Activated CD8-positive, alpha-beta T cell treated with anti-CD3 and anti-CD28 coated beads for 36 hours (primary cell): ENCODE data around the gene ATRN. TPM values are rescaled to one million over a fixed set of nuclear protein-coding genes. Genes with fewer than 3 reads are reported as not detected.

ENCODE experiments used
- ATAC-seq: fragments of 200-7000 bp; cut with Tn5 transposase; one replicate; pipeline ENCODE4 v1.10.0; 2021; ENCODE audit warnings: mild to moderate bottlenecking, moderate library complexity
- CTCF ChIA-PET: fragments of 350-600 bp; sonication (Branson Sonifier 250); formaldehyde crosslinking; loops from one replicate; lab custom pipeline; 2021; ENCODE audit warnings: antibody characterized with exemption; lab: Charles Lee
- POLR2A ChIA-PET: fragments of 350-600 bp; sonication (Branson Sonifier 250); formaldehyde crosslinking; loops from one replicate; lab custom pipeline; 2021; ENCODE audit warnings: antibody characterized with exemption; lab: Charles Lee
- DNase-seq: peaks from one replicate; pipeline ENCODE4 v3.0.0-alpha.2; 2020
- H3K27ac Mint-ChIP-seq: one replicate; pipeline ENCODE4 v1.8.0; 2021; ENCODE audit warnings: mild to moderate bottlenecking, mixed read lengths
- H3K27me3 Mint-ChIP-seq: one replicate; pipeline ENCODE4 v1.8.0; 2021; ENCODE audit warnings: mixed read lengths
- H3K36me3 Mint-ChIP-seq: one replicate; pipeline ENCODE4 v1.8.0; 2021; ENCODE audit warnings: low read depth, mixed read lengths
- H3K4me1 Mint-ChIP-seq: one replicate; pipeline ENCODE4 v1.8.0; 2021; ENCODE audit warnings: low read depth, mixed read lengths
- H3K4me3 Mint-ChIP-seq: one replicate; pipeline ENCODE4 v1.8.0; 2021; ENCODE audit warnings: mild to moderate bottlenecking, moderate library complexity, mixed read lengths
- H3K9me3 Mint-ChIP-seq: one replicate; pipeline ENCODE4 v1.8.0; 2021; ENCODE audit warnings: mixed read lengths
- intact Hi-C: fragments of 100-400 bp; cut with micrococcal nuclease; formaldehyde crosslinking; loops from one replicate; pipeline ENCODE4 v1.10.0; 2022
- total RNA-seq, 2 experiments: library from RNA; stranded (reverse); gene quantifications; one replicate each; pipeline ENCODE4 v1.2.3, GENCODE V29; 2021
- TF ChIP-seq, protein P1 (sequence below): fragments of 200-600 bp; IDR thresholded peaks from one replicate; pipeline ENCODE4 v1.8.0; 2022; ENCODE audit warnings: antibody characterized with exemption, mild to moderate bottlenecking

Gene ATRN
- total RNA-seq, 2 experiments from 2014 or later: 8.2 to 8.6 TPM

DNA sequence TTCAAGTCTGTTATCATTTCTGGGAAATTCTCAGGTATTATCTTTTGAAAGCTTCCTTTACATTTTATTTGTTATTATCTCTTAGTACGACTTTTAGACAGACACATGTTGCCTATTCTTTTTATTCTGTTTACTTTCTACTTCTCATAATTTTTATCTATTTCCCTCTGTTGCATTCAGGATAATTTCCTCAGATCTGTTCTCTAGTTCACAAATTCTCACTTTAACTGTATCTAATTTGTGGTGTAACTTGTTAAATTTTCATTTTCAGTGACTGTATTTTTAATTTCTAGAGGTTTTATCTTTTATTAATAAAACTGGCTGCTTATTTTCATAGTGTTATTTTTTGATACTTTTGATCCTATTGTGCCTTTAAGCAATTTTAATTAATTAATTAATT, 16.0 kb downstream of the ATRN start:
- CTCF ChIA-PET: no interaction called here
- no peaks in the 10 kb centered on the region for H3K27me3 Mint-ChIP-seq
- H3K4me1 Mint-ChIP-seq: peaks cover 14% of the 10 kb centered on the region
- peaks cover 11% of the 10 kb centered on the region for H3K9me3 Mint-ChIP-seq
- H3K27ac Mint-ChIP-seq: no peak overlapping the region
- H3K36me3 Mint-ChIP-seq: peaks cover 18% of the 10 kb centered on the region
- no peak for DNase-seq
- H3K4me3 Mint-ChIP-seq: no peak overlapping the region
- intact Hi-C loops: no loop called here
- no peak for ATAC-seq
- TF ChIP-seq, protein P1, sequence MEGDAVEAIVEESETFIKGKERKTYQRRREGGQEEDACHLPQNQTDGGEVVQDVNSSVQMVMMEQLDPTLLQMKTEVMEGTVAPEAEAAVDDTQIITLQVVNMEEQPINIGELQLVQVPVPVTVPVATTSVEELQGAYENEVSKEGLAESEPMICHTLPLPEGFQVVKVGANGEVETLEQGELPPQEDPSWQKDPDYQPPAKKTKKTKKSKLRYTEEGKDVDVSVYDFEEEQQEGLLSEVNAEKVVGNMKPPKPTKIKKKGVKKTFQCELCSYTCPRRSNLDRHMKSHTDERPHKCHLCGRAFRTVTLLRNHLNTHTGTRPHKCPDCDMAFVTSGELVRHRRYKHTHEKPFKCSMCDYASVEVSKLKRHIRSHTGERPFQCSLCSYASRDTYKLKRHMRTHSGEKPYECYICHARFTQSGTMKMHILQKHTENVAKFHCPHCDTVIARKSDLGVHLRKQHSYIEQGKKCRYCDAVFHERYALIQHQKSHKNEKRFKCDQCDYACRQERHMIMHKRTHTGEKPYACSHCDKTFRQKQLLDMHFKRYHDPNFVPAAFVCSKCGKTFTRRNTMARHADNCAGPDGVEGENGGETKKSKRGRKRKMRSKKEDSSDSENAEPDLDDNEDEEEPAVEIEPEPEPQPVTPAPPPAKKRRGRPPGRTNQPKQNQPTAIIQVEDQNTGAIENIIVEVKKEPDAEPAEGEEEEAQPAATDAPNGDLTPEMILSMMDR: no peak
- POLR2A ChIA-PET: interaction anchor here (0.6 to 1.1 kb wide), 2 partner anchors 16 to 98 kb away, joined by 3 to 4 read pairs; partner anchors contain the start of gene ATRN

GRCh38 chr20:3492669-3493068, 21.9 kb downstream of the ATRN start:
- ChIA-PET CTCF (interaction anchor here (0.7 to 1.2 kb wide), 2 partner anchors 8 to 857 kb away, joined by 3 to 4 read pairs; no protein-coding TSS in a partner anchor), POLR2A (no interaction called here)
- ATAC-seq (no peak), DNase-seq (no peak)
- TF ChIP-seq, protein P1: no peak
- H3K4me3 Mint-ChIP-seq: no peak overlapping the region
- no peak overlapping the region for H3K27ac Mint-ChIP-seq
- no peaks in the 10 kb centered on the region for H3K27me3 Mint-ChIP-seq
- peaks cover 6% of the 10 kb centered on the region for H3K9me3 Mint-ChIP-seq
- intact Hi-C loops: no loop called here
- H3K4me1 Mint-ChIP-seq: no peaks in the 10 kb centered on the region
- H3K36me3 Mint-ChIP-seq: peaks cover 15% of the 10 kb centered on the region

- no peak overlapping the region for H3K27ac Mint-ChIP-seq
- CTCF ChIA-PET: interaction anchor here (1.0 to 1.2 kb wide), 2 partner anchors 9 to 86 kb away, joined by 3 to 4 read pairs; no protein-coding TSS in a partner anchor
- no peak overlapping the region for H3K4me3 Mint-ChIP-seq
- ATAC-seq (no peak), DNase-seq (no peak)
- no peaks in the 10 kb centered on the region for H3K27me3 Mint-ChIP-seq
- H3K4me1 Mint-ChIP-seq: no peaks in the 10 kb centered on the region
- peaks cover 17% of the 10 kb centered on the region for H3K36me3 Mint-ChIP-seq
- POLR2A ChIA-PET: no interaction called here
- intact Hi-C loops: no loop called here
- TF ChIP-seq, protein P1: no peak
- peaks cover 6% of the 10 kb centered on the region for H3K9me3 Mint-ChIP-seq
These were observed 23.4 kb downstream of the ATRN start for GRCh38 chr20:3494218-3494617.

GRCh38 chr20:3502878-3503277, 32.1 kb downstream of the ATRN start:
- ATAC-seq: no peak

DNA sequence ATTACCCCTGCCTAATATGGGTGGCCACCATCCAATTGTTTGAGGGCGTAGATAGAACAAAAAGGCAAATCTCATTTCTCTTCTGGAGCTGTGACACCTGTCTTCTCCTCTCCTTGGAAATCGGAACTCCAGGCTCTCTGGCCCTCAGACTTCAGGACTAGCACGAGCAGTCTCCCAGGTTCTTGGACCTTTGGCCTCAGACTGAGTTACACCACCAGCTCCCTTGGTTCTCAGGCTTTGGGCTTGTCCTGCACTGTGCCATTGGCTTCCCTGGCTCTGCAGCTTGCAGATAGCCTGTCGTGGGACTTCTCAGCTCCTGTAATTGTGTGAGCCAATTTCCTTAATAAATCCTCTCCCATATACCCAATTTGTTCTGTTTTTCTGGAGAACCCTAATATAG, 34.3 kb downstream of the ATRN start:
- no peak for DNase-seq
- ChIA-PET POLR2A (no interaction called here), CTCF (no interaction called here)
- Mint-ChIP-seq H3K36me3 (peaks cover 1% of the 10 kb centered on the region), H3K4me1 (peaks cover 9% of the 10 kb centered on the region), H3K9me3 (peaks cover 2% of the 10 kb centered on the region), H3K27me3 (no peaks in the 10 kb centered on the region), H3K27ac (no peak overlapping the region), H3K4me3 (no peak overlapping the region)
- intact Hi-C loops: no loop called here
- ATAC-seq: no peak
- TF ChIP-seq, protein P1: no peak

More at GRCh38 chr20:3502878-3503277, 32.1 kb downstream of the ATRN start:
- peaks cover 2% of the 10 kb centered on the region for H3K9me3 Mint-ChIP-seq
- no peak for DNase-seq
- no peak overlapping the region for H3K4me3 Mint-ChIP-seq
- no peaks in the 10 kb centered on the region for H3K27me3 Mint-ChIP-seq
- no peak overlapping the region for H3K27ac Mint-ChIP-seq
- TF ChIP-seq, protein P1: no peak
- CTCF ChIA-PET: no interaction called here
- peaks cover under 1% of the 10 kb centered on the region for H3K36me3 Mint-ChIP-seq
- H3K4me1 Mint-ChIP-seq: no peaks in the 10 kb centered on the region
- POLR2A ChIA-PET: interaction anchor here (1.0 kb wide), 1 partner anchor 19 kb away, joined by 3 read pairs; no protein-coding TSS in a partner anchor
- intact Hi-C loops: no loop called here
